A172 (cell line): ENCODE results near the gene NDRG4. TPM values are rescaled to one million over a fixed set of nuclear protein-coding genes. Genes with fewer than 3 reads are reported as not detected.

Source experiments
- DNase-seq: peaks from one replicate; pipeline ENCODE4 v3.0.0-alpha.2; 2015; ENCODE audit warnings: low spot score
- total RNA-seq: library from RNA; depleted of rRNA; stranded (reverse); fragments of >200 nt; shearing (Covaris generic); gene quantifications from 2 replicates; pipeline ENCODE4 v1.2.3, GENCODE V29; 2014

The NDRG4 gene
- total RNA-seq, 1 experiment from 2014 or later = 27.6 TPM

DNA sequence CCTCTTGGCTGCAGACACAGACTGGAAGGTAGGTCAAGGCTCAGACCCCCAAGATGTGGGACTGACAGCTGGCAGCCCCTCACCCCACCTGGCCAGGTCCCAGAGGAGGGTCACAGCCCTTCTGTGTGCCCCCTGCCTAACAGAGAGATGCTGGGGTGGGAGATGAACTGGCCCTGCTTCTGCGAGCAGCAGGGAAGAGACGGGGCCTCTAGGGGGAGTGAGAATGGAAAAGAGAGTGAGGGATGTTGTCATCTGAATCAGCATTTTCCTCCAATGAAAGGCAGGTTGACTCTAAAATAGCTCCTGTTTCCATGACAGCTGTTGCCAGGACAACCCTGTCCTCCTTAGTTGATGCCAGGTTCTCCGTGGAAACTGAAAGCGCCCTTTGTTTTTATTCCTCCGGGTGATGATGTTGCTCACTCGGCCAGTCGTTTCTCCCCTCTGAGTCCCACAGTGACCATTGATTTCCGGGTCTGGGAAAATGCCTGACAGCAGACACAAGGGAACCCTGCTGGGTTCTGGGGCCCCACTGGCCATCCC lies 4.9 kb upstream of the NDRG4 start:
- peak; percentile 99 for DNase-seq

DNA sequence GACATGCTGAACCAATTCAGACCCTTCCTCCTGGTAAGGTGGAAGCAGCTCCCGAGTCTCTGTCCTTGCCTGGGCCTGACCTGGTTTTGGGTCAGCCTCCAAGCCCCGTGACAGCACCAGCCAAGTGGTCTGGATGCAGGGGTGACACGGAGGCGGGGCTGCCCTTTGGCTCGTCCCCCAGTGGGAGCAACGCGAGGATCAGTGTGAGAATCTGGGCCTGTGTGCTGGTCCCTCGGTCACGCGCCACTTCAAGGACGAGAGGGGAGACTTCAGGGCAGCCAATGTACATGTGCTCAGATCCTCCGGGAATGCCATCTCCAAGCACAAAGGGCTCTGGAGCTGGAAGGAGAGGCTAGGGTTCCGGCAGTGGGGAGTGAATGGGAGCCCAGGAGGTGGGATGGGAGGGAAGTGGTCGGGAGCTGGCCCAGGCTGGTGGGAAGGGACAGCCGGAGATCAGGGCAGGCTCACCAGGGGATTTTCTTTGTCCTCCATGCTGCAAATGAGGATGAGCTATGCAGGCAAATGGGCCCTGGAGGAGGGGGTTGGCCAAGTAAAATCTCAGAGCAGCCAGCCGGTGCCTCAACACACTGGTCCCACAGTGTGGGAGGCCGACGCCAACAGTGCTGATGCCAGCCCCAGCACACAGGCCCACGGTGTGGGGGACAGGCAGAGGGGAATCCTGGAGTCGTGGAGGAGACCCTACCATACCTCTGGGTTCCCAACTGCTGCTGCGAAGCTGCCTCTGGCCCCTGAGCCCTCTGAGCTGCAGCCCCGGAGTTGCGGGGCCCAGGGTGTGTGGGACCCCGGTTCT lies 4.2 kb upstream of the NDRG4 start:
- no peak for DNase-seq

DNA sequence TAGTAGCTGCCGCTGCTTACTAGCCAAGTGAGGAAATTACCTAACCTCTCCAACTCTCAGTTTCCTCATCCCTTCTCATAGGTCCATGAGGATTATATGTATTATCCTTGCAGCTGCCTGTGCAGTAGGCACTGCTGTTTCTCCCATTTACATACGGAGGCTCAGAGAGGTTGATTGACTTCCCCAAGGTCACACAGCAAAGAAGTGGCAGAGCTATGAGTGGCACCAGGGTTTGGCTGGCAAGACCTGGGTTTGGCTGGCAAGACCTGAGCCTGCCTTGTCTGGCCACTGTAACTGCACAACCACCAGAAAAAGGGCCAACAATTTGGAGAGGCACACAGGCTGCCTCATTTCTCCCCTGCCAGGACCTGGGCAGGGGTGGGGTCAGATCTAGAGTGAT lies 2.5 kb upstream of the NDRG4 start:
- no peak for DNase-seq

DNA sequence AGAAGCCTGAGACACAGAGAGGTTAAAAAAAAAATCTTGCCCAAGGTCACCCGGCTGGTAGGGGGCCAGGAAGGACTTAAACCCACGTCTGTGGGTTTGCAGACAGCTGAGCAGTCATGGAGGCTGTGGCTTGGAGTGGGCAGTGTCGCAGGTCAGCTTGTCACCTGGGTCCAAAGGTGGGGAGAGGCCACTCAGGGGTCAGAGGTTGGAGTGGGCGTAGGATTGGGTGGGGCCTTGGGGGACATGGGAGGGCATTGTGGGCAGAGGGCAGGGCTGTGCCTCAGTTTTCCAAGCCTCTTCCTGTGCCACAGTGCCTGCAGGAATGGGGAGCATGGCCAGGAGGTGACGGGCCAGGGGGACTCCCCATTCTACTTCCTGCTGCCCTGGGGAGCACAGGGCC lies 2.0 kb upstream of the NDRG4 start:
- no peak for DNase-seq

DNA sequence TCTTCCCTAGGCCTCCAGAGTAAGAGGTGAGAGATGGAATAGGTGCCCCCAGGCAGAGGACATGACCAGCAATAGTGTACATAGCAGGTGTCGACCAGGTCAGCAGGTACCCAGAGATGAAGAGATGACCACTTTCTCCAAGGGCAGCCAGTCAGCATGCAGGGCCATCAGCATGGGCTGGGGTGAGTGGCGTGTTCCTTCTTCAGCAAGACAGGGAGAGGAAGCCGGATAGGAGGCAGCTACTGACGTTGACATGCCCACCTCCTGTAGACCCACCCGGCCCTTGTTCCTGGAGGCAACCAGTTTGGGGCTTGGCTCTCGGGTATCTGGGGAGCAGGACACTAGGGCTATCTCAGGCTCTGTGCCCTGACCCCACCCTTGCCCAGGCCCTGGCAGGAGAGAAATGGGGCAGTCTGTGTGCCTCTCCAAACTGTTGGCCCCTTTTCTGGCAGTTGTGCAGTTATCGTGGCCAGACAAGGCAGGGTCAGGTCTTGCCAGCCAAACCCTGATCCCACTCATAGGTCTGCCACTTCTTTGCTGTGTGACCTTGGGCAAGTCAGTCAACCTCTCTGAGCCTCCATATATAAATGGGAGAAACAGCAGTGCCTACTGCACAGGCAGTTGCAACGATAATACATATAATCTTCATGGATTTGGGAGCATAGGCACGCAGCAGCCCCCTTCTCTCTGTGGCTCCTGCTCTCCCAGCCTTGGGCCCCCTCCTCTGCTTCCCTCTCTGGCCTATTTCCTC lies 1.4 kb upstream of the NDRG4 start:
- no peak for DNase-seq

DNA sequence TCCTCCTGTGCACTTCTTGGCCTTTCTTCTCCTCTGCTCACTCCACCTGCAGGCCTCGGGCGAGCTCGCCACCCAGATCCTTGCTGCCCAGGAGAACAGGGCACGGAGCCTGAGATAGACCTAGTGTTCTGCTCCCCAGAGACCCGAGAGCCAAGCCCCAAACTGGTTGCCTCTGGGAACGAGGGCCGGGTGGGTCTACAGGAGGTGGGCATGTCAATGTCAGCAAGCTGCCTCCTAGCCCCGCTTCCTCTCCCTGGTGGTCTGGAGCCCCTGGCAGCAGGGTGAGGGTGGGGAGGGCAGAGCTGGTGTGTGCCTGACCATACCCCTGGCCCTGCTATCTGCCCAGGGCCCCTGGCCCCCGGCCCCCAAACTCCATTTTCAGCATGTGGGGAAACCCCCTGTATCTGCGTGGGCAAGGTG lies 841 bp upstream of the NDRG4 start:
- no peak for DNase-seq

DNA sequence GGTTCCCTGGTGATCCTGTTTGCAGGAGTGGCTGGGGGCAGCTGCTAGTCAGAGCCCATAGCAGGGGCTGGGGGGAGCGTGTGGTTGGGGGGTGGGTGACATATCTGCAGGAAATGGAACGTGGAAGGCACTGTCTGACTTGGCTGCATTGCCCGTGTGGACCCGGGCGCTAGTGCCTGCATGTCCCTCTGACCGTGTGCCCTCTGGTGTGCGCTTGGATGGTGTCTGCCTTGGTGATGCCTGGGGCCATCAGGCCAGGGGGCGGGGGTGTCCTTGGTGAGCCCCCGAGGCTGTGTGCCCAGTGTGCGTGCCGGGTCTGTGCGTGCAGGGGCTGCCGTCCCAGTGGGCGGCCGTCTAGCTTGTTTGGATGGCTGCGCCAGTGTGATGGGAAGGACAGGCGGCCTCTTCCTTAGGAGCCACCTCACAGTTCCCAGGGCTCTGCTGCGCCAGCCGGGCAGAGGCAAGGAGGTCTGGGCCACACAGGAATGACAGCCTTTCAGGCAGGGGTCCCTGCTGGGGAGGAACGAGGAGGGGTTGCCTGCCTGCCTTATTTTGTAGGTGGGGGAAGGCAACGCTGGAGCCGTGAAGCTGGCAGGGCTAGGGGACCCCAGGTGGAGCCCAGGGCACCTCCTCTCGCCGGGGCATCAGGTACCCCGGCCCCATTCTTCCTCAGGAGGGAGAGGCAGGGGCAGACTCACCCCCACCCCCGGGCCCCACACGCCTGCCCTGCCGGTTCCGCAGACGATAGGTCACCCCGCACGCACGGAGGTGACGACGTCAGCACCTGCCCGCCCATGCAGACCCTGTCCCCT lies 693 bp downstream of the NDRG4 start:
- no peak for DNase-seq

DNA sequence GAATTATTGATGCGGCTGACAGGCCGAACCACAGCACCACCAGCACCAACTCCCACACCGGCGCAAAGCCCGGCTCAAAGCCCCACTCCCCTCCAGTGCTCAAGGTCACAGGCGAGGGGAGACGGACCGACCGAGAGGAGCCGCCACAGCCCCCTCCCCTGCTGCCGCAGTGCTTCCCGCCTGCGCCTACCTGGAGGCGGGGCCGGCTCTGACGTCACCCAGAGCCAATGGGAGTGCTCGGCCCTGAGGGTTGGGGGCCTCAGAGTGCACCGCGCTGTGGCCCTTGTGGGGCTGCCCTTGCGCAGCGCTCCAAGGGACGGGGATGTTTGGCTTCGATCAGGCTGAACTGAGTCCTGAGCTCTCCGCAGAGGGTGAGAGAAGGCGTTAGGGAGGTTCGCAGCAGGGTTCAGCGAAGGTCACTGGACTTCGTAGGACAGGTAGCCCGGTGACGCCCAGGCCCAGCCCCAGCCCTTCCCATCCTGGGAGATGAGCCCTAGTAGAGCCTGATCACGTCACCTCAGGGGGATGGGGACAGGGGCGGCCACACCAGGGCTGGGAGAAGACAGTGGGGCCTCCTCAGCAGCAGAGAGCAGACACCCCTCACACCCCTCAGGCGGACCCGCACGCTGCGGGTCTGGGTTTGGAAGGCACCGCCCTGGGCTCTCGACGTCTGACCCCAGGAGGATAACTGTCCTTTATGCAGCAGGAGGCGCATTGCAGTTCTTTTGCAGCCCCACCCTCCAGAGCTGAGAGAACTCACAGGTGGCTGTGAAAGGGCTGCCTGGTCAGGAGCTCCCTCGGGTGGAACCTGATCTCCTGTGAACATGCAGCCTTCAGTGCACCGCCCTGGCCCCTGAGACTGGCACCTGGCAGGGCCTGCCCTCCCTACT lies 1.5 kb downstream of the NDRG4 start:
- no peak for DNase-seq

DNA sequence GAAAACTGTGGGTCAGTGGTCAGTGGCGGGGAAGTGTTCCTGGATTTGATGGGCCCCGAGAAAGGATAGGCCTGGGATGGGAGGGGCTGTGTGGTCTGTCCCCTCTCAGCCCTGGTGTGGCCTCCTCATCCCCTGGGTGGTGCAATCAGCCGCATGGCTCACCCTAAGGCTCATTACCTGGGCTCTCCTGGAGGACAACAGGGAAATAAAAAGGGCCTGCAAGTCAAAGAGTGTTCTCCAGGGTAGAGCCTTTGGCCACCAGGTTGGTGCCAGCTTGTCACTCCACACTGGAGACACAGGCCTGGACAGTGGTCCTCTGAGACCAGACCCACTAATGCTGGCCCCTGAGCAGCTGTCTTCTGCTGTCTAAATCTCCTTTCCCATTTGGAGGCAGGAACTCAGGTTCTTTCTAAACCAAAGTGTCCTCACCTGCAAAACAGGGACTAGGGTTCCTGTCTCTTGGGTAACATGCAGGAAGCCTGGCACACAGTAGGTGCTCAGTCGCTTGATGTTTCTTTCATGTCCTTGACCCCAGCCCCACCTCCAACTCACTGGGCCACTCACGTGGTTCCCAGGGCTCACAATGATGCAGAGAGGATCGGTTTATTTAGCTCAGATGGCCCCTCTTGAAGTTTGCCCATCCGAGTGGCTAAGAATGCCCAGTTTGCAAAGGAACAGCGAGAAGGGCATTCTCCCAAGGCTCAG lies 2.4 kb downstream of the NDRG4 start:
- no peak for DNase-seq

DNA sequence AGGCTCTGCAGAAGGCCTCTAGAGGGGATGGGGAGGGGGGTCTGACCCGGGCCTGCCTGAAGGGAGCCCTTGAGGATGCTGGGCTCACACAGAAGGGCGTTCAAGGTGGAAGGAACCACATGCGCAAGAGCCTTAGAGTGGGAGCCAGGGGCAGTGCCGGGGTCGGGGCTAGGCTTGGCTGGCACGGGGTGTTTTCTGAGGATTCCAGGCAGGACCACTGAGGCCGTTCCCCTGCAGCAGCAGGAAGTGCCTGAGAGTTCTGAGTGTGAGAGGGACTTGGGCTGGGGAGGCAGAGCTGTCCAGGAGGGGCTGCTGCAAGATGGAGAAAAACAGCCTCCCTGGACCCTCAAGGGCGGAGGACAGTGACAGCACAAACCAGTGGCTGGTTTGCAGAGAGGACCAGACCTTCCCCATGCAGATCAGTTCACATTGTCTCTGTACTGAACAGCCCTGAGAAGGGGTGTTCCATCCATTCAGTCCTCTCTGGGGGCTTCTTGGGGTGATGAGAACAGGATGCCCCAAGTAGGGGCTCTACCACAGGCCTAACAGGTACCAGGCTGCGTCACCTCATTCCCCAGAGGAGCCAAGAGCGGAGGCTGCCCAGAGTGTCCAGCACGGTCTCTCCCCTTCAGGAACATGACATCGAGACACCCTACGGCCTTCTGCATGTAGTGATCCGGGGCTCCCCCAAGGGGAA lies 3.4 kb downstream of the NDRG4 start:
- DNase-seq = no peak

DNA sequence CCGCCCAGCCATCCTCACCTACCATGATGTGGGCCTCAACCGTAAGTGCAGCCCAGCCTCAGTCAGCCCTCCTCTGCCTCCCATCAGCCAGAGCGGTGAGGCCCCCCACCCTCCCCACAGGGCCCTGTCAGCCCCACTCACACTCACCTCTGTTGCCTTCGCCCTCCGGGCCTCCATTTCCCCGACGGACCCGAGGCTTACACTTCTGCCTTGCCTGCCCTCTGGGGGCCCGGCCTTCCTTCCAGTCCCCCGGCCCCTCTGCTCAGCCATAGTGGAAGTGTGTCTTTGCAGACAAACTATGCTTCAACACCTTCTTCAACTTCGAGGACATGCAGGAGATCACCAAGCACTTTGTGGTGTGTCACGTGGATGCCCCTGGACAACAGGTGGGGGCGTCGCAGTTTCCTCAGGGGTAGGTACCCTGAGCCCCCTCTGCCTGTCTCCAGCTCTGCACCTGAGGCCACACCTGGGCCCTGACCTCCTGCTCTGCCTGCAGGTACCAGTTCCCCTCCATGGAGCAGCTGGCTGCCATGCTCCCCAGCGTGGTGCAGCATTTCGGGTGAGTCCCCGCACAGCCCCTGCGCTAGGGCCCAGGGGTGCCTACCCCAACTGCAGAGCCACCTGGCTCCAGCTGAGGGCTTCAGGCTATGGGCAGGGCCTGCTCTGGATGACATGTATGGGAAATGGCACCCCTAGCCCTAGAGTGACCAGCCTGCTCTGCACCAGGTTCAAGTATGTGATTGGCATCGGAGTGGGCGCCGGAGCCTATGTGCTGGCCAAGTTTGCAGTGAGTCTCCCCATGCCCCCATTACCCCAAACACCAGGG lies 4.1 kb downstream of the NDRG4 start:
- DNase-seq = no peak

DNA sequence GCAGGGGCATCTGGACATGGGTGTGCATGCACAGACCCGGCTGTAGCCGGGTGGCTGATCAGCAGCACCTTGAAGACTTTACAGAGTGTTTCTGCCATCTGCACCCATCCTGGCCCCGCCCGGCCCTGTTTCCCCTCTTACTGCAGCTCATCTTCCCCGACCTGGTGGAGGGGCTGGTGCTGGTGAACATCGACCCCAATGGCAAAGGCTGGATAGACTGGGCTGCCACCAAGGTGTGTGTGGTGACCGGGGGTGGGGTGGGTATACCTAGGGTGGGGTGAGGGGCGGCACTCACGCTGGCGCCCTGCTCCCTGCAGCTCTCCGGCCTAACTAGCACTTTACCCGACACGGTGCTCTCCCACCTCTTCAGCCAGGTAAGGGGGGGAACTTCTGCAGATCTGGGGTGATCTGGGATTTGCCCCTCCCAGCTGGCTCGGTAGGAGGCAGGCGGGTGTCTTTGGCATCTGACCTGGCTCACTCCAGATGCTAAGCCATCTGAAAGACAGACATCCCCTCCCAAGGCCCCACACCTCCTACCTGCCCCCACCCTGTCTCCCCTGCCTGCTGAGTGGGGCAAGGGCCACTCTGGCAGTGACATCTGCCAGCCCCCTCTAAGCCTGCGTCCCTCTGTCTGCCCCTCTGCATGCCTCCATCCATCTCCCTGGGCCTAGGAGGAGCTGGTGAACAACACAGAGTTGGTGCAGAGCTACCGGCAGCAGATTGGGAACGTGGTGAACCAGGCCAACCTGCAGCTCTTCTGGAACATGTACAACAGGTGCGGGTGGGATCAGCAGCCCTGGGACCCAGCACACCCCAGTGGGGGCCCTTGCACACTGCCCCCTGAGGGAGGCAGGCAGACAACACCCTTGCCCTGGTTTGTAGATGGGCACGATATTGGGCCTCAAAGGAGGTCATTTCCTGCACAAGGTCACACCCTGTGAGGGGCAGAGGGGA lies 6.6 kb downstream of the NDRG4 start:
- DNase-seq = no peak

DNA sequence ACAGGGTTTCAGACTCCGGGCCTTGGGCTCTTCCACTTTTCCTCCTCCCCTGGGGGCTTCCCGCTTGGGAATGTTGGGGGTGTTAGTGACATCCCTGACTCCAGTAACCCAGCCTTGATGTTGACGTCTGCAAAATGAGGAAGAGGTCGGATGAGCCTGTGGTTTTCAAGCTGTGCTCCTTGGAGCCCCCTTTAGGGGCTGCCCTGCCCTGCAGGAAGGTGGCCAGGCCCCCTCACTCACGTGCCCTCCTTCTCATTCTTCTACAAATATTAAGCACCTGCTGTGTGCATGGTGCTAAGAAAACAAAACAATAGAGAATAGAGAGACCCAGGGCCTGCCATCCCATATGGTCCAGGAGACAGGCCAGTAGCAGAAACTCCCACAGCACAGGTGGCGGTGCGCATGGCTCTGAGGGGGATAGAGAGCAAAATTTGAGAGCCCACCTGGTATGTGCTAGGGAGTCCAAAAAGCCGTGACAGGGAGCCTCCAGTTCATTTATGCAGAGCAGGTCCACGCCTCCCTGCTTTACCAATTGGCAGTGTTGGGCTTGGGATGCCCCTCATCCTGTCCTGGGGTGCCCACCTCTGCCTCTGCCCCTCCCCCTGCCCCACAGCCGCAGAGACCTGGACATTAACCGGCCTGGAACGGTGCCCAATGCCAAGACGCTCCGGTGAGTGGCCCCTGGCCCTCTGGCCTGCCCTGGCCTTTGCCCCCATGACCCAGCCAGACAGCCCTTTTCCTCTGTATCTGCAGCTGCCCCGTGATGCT lies 7.4 kb downstream of the NDRG4 start:
- DNase-seq = no peak

DNA sequence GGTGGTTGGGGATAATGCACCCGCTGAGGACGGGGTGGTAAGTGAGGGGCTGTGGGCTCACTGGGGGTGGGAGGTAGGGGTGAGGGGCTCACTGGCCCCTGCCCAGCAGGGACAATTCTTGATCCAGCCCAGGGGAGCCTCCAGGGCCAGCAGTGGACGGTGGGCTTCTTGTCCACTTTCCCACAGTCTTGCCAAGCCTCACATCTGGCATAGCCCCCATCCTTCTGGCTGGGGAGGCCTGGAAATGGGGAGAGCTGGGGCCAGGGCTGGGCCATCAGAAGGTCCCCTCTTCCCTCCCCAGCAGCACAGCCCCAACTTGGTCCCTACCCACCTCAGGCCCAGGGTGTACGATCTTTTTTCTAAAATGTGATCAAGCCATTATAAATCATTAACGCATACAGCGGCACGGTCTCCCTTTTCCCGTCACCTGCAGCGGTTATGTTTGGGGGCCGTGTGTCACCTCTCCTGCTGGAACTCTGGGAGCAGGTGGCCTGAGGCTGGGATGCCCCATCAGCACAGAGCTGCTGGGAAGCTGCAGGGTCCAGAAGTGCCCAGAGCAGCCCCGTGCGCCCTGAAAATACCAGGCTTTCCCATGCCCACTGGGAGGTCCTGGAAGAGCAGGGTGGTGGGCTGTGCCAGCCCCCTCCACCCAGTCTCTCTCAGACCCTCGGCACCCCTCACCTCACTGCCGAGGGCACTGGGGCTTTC lies 8.2 kb downstream of the NDRG4 start:
- no peak for DNase-seq

DNA sequence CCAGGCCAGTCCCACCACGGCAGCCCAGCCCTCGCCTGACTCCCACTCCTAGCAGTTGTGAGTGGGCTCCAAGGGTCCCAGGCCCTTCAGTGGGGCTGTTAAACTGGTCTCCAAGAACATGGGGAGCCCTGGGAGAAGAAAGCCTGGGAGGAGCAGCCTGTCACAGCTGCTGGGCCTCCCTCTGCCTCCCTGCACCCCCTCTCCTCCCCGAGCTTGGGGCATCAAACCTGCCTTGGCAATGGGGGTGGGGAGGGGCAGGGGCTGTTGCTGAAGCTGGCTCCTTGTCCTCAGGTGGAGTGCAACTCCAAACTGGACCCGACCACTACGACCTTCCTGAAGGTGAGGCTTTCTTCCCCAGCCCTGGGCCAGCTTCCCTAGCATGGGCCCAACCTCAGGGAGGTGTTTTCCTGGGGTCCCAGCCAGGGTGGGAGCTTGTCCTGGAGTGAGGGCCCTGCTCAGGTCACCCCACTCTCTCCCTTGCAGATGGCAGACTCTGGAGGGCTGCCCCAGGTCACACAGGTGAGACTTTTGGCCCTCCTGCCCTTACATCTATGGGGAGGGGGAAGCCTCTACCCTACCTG lies 8.8 kb downstream of the NDRG4 start:
- DNase-seq = no peak
